T-helper 1 cell treated with Interleukin-12 subunit alpha and Interleukin-12 subunit beta and Interleukin-4 antibody, amounts not matched to agents 30 μg/mL and 1 μg/mL, for 36 hours (primary cell): ENCODE measurements around the gene NOVA2.

Source experiments
- H3K27ac Mint-ChIP-seq: one replicate; pipeline ENCODE4 v1.8.0; 2021; ENCODE audit warnings: mild to moderate bottlenecking, mixed read lengths
- H3K27me3 Mint-ChIP-seq: one replicate; pipeline ENCODE4 v1.8.0; 2021; ENCODE audit warnings: low read depth, mixed read lengths
- H3K36me3 Mint-ChIP-seq: one replicate; pipeline ENCODE4 v1.8.0; 2021; ENCODE audit warnings: low read depth, mixed read lengths
- H3K4me1 Mint-ChIP-seq: one replicate; pipeline ENCODE4 v1.8.0; 2021; ENCODE audit warnings: low read depth, mixed read lengths
- H3K4me3 Mint-ChIP-seq: one replicate; pipeline ENCODE4 v1.8.0; 2021; ENCODE audit warnings: mild to moderate bottlenecking, moderate library complexity, mixed read lengths
- H3K9me3 Mint-ChIP-seq: one replicate; pipeline ENCODE4 v1.8.0; 2021; ENCODE audit warnings: mixed read lengths

The NOVA2 gene

GRCh38 chr19:45934551-45935230 lies 39.0 kb downstream of the NOVA2 start:
- Mint-ChIP-seq H3K9me3 (peaks cover 10% of the 10 kb centered on the region), H3K27ac (no peak overlapping the region), H3K4me1 (peaks cover 4% of the 10 kb centered on the region), H3K36me3 (peaks cover 4% of the 10 kb centered on the region), H3K4me3 (no peak overlapping the region), H3K27me3 (peaks cover 39% of the 10 kb centered on the region)

- H3K27me3 Mint-ChIP-seq, result peaks cover 29% of the 10 kb centered on the region
- H3K4me3 Mint-ChIP-seq, result no peak overlapping the region
- peaks cover 6% of the 10 kb centered on the region for H3K9me3 Mint-ChIP-seq
- no peak overlapping the region for H3K27ac Mint-ChIP-seq
- H3K36me3 Mint-ChIP-seq, result peaks cover under 1% of the 10 kb centered on the region
- peaks cover 1% of the 10 kb centered on the region for H3K4me1 Mint-ChIP-seq
Measured at GRCh38 chr19:45933759-45934158, 39.9 kb downstream of the NOVA2 start.

GRCh38 chr19:45931055-45931454 lies 42.6 kb downstream of the NOVA2 start:
- Mint-ChIP-seq H3K4me3 (no peak overlapping the region), H3K36me3 (no peaks in the 10 kb centered on the region), H3K4me1 (peaks cover 11% of the 10 kb centered on the region), H3K9me3 (no peaks in the 10 kb centered on the region), H3K27me3 (peaks cover 15% of the 10 kb centered on the region), H3K27ac (no peak overlapping the region)

GRCh38 chr19:45929247-45929646 lies 44.4 kb downstream of the NOVA2 start:
- peak overlapping the region; percentile 16 for H3K4me3 Mint-ChIP-seq
- no peak overlapping the region for H3K27ac Mint-ChIP-seq
- H3K4me1 Mint-ChIP-seq, result peaks cover 11% of the 10 kb centered on the region

GRCh38 chr19:45927565-45928261 lies 46.0 kb downstream of the NOVA2 start:
- H3K4me1 Mint-ChIP-seq, result peaks cover 11% of the 10 kb centered on the region
- H3K36me3 Mint-ChIP-seq, result no peaks in the 10 kb centered on the region
- H3K4me3 Mint-ChIP-seq, result peak overlapping the region; percentile 82
- peak overlapping the region; percentile 78 for H3K27ac Mint-ChIP-seq
- H3K27me3 Mint-ChIP-seq, result peaks cover 10% of the 10 kb centered on the region
- no peaks in the 10 kb centered on the region for H3K9me3 Mint-ChIP-seq

More at GRCh38 chr19:45929247-45929646, 44.4 kb downstream of the NOVA2 start:
- H3K9me3 Mint-ChIP-seq, result no peaks in the 10 kb centered on the region
- H3K27me3 Mint-ChIP-seq, result peaks cover 10% of the 10 kb centered on the region
- no peaks in the 10 kb centered on the region for H3K36me3 Mint-ChIP-seq

- no peak overlapping the region for H3K27ac Mint-ChIP-seq
- no peak overlapping the region for H3K4me3 Mint-ChIP-seq
- H3K36me3 Mint-ChIP-seq, result no peaks in the 10 kb centered on the region
- no peaks in the 10 kb centered on the region for H3K9me3 Mint-ChIP-seq
- H3K4me1 Mint-ChIP-seq, result peaks cover 19% of the 10 kb centered on the region
- H3K27me3 Mint-ChIP-seq, result peaks cover under 1% of the 10 kb centered on the region
Measured at GRCh38 chr19:45924891-45925447, 48.7 kb downstream of the NOVA2 start.

GRCh38 chr19:45922281-45922680 lies 51.4 kb downstream of the NOVA2 start:
- Mint-ChIP-seq H3K9me3 (no peaks in the 10 kb centered on the region), H3K4me1 (peaks cover 28% of the 10 kb centered on the region), H3K36me3 (no peaks in the 10 kb centered on the region), H3K27ac (no peak overlapping the region), H3K27me3 (no peaks in the 10 kb centered on the region), H3K4me3 (no peak overlapping the region)

- no peaks in the 10 kb centered on the region for H3K36me3 Mint-ChIP-seq
- H3K27ac Mint-ChIP-seq, result peak overlapping the region; percentile 43
- no peaks in the 10 kb centered on the region for H3K27me3 Mint-ChIP-seq
- peaks cover 32% of the 10 kb centered on the region for H3K4me1 Mint-ChIP-seq
- H3K4me3 Mint-ChIP-seq, result peak overlapping the region; percentile 23
- no peaks in the 10 kb centered on the region for H3K9me3 Mint-ChIP-seq
Measured at GRCh38 chr19:45920458-45920857, 53.2 kb downstream of the NOVA2 start.

- no peak overlapping the region for H3K4me3 Mint-ChIP-seq
- no peaks in the 10 kb centered on the region for H3K36me3 Mint-ChIP-seq
- no peaks in the 10 kb centered on the region for H3K9me3 Mint-ChIP-seq
- H3K27ac Mint-ChIP-seq, result no peak overlapping the region
- H3K4me1 Mint-ChIP-seq, result peaks cover 32% of the 10 kb centered on the region
- H3K27me3 Mint-ChIP-seq, result no peaks in the 10 kb centered on the region
Measured at GRCh38 chr19:45919678-45920077, 54.0 kb downstream of the NOVA2 start.

- Mint-ChIP-seq H3K36me3 (no peaks in the 10 kb centered on the region), H3K4me3 (peak overlapping the region; percentile 31), H3K4me1 (peaks cover 32% of the 10 kb centered on the region), H3K27me3 (peaks cover under 1% of the 10 kb centered on the region), H3K9me3 (no peaks in the 10 kb centered on the region), H3K27ac (peak overlapping the region; percentile 31)
Measured at GRCh38 chr19:45918721-45919120, 54.9 kb downstream of the NOVA2 start.

- Mint-ChIP-seq H3K4me1 (peaks cover 32% of the 10 kb centered on the region), H3K4me3 (no peak overlapping the region), H3K9me3 (no peaks in the 10 kb centered on the region), H3K27ac (peak overlapping the region; percentile 67), H3K27me3 (peaks cover 10% of the 10 kb centered on the region), H3K36me3 (no peaks in the 10 kb centered on the region)
Measured at GRCh38 chr19:45917421-45918091, 56.1 kb downstream of the NOVA2 start.

GRCh38 chr19:45913874-45914830 lies 59.5 kb downstream of the NOVA2 start, which contains the start of gene NANOS2:
Gene NANOS2, minus strand, starts transcription at chr19:45914778. Its CDS starts 85 bp downstream, at chr19:45914693.
- H3K27me3 Mint-ChIP-seq, result peaks cover 15% of the 10 kb centered on the region
- H3K4me1 Mint-ChIP-seq, result peaks cover 19% of the 10 kb centered on the region
- H3K9me3 Mint-ChIP-seq, result no peaks in the 10 kb centered on the region
- no peak within 1 kb of the TSS for H3K27ac Mint-ChIP-seq
- H3K4me3 Mint-ChIP-seq, result no peak within 1 kb of the TSS
- H3K36me3 Mint-ChIP-seq, result no peaks in the 10 kb centered on the region

- no peaks in the 10 kb centered on the region for H3K9me3 Mint-ChIP-seq
- H3K27me3 Mint-ChIP-seq, result peaks cover 15% of the 10 kb centered on the region
- H3K4me3 Mint-ChIP-seq, result no peak overlapping the region
- H3K36me3 Mint-ChIP-seq, result no peaks in the 10 kb centered on the region
- H3K27ac Mint-ChIP-seq, result no peak overlapping the region
- H3K4me1 Mint-ChIP-seq, result peaks cover 3% of the 10 kb centered on the region
Measured at GRCh38 chr19:45911291-45911690, 62.4 kb downstream of the NOVA2 start.

- no peak overlapping the region for H3K4me3 Mint-ChIP-seq
- H3K4me1 Mint-ChIP-seq, result peaks cover 3% of the 10 kb centered on the region
- no peaks in the 10 kb centered on the region for H3K36me3 Mint-ChIP-seq
- no peak overlapping the region for H3K27ac Mint-ChIP-seq
- no peaks in the 10 kb centered on the region for H3K9me3 Mint-ChIP-seq
- peaks cover 15% of the 10 kb centered on the region for H3K27me3 Mint-ChIP-seq
Measured at GRCh38 chr19:45908956-45909355, 64.7 kb downstream of the NOVA2 start.
